HG03469 (cell line): ENCODE results near the gene CHCHD3.
"Not testable (repeated sequence)": the region's sequence is repeated elsewhere in the genome, so short reads cannot be mapped to it uniquely, and the experiment has no call there.

Source experiments
- ATAC-seq: cut with Tn5 transposase; IDR thresholded peaks from one replicate; pipeline ENCODE4 v1.9.1; 2021; ENCODE audit warnings: mild to moderate bottlenecking, moderate library complexity, moderate number of reproducible peaks; ENCODE audit not compliant: unreplicated experiment

The CHCHD3 gene

DNA sequence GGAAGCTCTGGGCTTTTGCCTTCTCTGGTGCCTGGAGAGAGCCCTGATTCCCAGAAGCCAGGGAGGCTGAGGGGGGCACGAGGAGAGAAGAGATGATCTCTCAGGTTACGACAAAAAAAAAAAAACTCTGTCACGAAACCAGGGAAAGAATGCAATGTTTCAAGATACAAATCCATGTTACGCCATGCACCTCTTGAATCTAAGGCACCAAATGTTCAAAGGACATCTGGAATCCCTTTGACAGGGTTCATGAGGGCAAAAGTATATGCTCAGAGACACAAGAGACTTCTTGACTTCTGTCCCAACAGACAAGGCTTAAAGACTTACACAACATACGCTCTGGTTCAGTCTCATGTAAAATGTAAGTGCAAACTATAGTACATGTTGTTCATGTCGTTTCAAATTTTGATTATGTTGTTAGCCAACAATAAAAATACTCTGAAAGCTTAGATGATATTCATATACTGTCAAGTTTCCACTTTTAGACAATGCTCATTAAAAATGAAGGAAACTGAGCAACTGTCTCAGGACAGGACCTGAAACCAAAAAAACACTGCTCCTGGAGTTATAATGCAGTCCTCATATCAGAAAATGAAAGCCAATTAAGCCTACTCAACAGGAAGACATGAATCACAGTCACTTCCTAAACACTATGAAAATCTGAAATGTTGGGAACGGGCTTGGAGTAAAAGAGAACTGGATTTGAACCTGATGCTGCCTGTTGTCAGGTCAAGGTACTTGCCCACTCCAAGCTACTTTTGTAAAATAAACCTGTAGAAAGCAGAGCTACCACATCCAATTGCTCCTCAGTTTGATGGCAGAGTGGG lies 72.3 kb downstream of the CHCHD3 start:
- ATAC-seq, result no peak

GRCh38 chr7:133007961-133008360 lies 73.9 kb downstream of the CHCHD3 start:
- ATAC-seq, result no peak

DNA sequence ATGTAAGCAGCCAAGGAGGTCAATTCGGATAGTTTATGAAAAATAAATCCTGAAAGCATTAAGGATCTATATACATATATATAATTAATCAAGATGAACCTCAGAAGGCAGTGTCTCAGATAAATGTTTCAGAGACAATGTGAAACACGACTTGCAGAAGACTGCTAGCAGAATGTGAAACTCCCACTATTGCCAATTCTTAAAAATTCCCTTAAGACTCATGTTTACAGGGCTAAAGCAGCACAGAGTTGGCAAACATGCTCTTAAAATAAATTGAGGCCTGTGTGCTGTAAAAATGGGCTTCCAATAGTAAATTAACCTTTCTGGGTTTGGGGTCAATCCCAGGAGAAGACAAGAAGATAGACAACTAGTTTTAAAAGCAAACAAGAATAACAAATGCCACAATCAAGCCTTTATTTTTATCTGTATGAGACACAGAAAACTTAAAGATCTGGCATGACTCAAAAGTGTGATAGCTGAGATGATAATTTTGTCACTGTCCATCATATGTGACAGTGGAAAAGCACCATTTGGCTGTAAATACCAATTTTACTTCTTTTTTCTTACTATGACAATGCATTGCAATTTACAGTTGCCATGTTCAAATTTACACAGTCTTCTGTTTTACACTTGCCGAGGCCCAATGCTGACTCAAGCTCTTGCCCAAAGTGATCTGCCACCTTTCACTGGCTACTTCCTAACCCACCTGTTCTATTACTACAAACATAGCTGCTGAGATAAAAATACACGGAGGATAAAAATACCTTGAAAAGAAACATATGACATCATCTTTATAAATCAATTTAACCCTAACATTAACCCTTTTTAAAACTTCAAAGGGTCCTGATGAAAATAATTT lies 78.6 kb downstream of the CHCHD3 start:
- ATAC-seq, result no peak

- ATAC-seq, result no peak
Observed at GRCh38 chr7:133001727-133002126, 80.2 kb downstream of the CHCHD3 start.

DNA sequence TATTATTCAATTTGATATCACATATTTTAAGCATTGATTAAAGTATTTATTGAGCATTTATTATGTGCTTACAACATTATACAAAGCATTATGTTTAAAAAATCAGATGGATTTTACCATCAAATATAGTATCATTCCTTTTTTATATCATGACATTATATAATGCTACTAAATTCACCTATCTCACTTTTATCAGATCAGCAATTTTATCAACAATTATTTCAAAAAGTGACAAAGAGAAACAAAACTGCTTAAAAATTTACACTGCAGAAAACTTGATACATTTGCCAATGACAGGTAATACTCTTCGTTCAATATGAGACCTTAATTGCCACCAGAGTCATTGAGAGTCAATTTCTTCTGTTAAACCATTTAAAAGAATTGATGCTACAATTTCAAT lies 82.0 kb downstream of the CHCHD3 start:
- ATAC-seq, result no peak

- no peak for ATAC-seq
Observed at GRCh38 chr7:132998763-132999162, 83.1 kb downstream of the CHCHD3 start.

DNA sequence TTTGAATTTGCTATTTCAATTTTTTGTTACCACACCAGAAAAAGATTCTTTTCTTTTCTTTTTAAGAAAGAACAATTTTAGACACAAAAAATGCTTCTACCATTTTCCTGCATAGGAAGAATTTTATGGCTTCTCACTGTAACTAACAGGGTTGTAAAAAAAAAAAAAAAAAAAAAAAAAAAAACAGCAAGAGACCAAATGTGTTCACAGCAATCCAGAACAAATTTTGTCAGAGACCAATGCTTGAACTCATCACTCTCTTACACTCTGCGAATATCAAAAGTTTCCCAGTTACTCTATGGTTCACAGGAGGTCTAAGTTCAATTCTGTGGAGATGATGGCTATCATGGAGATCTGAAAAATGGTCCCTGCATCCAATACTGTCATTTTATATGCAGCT lies 84.4 kb downstream of the CHCHD3 start:
- no peak for ATAC-seq

DNA sequence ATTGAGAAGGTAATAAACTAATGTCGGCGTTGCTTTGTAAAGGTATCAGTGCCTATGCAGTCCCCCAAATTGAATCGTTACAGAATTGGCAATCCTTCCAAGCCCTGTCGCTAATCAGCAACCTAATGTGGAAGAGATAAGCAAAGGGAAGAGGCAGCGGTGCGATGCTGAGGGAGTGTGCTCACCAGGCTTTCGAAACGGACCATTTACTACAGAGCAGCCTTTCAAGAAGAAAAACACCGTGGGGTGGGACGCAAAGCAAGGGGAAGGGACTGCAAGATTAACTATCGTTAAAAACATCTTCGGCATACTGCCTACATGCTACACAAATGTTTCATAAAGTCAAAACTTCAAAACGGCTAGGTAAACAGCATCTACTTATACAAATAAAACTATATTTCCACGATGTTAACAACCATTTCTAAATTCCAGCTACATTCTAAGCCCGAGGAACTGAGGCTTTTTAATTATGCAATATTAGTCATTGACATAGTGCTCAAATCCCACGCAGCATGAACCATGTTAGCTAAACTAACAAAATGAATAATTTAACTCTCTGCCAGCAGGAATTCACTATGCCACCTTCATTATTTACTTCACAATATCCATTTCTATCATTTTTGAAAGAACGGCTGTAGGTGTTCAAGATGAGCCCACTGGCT lies 85.2 kb downstream of the CHCHD3 start:
- ATAC-seq, result no peak

DNA sequence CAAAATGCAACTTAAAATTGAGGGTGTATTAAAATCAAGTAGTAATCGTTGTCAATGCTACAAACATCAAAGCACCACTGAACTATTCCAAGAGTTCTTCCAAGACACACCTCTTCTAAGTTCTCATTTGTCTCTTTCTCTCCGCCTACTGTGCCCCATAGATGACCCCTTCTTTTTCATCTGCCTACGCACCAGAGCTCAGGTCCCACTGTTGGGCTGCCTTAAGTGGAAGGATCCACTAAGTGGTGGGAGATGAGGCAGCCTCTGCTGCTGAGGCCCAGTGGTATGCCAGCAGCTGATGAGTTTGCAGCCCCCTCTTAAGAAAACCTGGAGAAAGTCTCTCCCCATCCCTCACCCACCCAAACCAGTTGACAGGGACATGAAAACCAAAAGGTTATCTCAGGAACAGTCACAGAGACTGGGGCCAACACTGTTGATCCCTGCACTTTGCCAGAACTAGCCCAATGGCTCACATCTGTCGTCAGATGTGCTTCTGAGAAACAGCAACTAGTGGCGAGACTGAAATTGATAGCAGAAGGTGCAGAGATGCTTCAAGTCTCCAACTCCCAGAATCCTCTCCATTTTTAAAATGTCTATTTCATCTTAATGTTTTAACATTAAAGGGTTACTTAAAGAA lies 88.4 kb downstream of the CHCHD3 start:
- ATAC-seq, result no peak

DNA sequence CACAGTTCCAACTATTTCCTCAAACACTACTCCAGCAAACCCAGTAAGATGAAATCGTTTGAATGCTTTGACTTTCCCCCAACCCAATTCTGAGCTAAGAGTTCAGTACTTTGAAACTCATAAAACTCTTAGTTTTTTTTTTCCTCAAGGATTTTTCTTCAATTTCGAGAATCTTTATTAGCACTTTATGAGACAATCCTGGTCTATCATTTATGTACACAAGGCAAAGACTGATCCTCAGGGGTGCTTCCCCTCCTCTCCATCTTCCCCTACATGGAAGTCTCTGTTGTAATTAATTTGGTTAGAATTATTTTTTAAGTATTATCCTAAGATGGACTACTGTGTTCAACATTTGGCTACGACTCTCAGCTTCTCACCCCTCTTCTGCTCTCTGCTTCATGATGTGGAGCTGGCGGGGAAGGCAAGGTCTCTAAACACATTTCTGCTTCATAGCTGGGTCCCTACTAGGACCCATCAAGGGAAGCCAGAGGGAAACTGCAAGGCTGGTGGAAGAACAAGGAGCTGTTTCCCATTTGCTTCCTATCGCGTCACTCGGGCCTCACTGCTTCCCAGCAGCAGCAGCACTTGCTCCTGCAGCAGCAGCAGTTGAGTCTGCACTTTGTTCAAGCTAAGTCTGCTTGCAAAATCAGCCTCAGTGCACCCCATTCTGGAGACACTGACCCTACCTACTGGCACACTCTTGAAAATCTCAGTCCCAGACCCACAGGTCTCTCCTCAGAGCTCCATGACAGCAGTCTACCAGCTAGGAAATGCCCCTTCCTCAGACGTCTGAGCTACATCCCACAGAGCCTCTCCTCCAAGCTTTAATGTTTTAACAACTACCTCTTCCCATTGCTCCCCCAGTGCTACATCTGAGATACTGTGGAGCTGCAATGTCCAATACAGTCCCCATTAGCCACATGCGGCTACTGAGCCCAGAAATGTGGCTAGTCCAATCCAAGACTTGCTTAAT lies 90.0 kb downstream of the CHCHD3 start:
- no peak for ATAC-seq

DNA sequence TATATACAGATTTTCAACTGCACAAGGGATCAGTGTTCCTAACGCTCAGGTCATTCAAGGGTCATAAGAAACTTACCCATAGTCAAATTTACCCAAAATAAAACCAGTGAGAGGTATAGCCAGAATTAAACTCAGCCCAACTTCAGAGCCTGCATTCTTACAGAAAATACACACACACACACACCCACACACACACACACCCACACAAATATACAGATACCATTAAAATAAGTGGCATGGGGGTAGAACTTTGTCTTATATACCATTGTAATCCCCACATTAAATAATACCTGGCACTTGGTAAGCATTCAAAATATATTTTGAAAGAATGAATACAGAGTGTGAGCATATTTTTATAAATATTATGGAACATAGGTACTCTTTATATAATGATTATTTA lies 93.8 kb downstream of the CHCHD3 start:
- no peak for ATAC-seq

DNA sequence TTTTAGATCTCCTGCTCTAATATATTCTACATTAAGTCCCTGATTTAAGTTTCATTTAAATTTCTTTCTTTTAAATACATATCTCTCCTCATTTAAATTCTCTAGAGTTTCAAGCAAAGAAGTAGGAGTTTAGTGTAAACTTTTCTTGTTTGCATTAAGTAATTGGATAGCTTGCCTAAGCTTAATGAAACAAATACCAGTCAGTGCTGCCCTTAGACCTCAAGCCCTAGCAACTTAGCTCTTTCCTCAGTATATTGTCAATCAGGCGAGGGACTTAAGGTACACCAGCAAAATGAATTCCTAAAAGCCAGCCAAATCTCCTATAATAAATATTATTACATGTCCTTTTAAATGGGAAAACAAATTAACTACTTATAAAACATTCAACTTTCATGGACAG lies 101.5 kb downstream of the CHCHD3 start:
- ATAC-seq, result no peak

GRCh38 chr7:132979524-132979923 lies 102.4 kb downstream of the CHCHD3 start:
- ATAC-seq, result no peak

DNA sequence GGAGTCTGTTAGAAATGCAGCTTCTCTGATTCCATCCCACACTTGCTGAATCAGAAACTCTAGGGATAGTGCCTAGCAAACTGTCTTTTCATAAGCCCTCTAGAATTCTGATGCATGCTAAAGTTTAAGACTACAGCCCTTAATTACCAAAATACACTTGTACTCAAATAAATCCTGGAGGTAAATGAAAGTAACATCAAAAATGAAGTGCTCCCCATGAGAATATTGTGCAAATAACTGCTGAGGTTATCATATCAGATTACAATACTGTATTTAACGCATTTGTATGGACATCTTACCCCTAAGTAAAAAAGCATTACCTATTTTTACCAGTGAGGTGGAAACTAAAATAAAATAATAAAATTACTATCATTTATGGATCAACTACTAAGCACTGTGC lies 104.7 kb downstream of the CHCHD3 start:
- no peak for ATAC-seq

GRCh38 chr7:132972745-132973144 lies 109.1 kb downstream of the CHCHD3 start:
- no peak for ATAC-seq

DNA sequence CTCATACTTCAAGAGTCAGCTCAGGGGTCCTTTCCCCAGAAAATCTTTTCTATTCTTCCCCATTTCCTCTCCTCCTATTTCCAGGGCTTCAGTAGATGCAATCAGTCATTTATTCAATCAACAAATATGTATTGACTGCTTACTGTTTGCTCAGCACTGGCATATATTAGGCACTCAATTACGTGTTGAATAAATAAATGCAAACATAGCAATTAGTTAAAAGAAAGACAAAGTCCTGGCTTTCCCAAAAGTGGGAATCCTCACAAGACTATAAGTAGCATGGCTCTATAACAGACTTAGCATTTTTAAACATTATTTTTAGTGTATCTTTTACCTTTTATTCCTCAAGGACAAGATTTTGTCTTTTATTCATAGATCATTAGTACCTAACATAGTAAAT lies 111.6 kb downstream of the CHCHD3 start:
- ATAC-seq, result no peak

- ATAC-seq, result no peak
Observed at GRCh38 chr7:132969520-132969919, 112.4 kb downstream of the CHCHD3 start.

DNA sequence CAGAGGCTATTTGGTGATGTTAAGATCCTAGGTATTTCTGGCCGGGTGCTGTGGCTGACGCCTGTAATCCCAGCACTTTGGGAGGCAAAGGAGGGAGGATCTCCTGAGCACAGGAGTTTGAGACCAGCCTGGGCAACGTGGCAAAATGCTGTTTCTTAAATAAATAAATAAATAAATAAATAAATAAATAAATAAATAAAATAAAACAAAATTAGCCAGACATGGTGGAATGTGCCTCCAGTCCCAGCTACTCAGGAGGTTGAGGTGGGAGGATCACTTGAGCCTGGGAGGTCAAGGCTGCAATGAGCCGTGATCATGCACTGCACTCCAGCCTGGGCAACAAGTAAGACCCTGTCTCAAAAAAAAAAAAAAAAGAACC lies 114.4 kb downstream of the CHCHD3 start:
- not testable (repeated sequence) for ATAC-seq

DNA sequence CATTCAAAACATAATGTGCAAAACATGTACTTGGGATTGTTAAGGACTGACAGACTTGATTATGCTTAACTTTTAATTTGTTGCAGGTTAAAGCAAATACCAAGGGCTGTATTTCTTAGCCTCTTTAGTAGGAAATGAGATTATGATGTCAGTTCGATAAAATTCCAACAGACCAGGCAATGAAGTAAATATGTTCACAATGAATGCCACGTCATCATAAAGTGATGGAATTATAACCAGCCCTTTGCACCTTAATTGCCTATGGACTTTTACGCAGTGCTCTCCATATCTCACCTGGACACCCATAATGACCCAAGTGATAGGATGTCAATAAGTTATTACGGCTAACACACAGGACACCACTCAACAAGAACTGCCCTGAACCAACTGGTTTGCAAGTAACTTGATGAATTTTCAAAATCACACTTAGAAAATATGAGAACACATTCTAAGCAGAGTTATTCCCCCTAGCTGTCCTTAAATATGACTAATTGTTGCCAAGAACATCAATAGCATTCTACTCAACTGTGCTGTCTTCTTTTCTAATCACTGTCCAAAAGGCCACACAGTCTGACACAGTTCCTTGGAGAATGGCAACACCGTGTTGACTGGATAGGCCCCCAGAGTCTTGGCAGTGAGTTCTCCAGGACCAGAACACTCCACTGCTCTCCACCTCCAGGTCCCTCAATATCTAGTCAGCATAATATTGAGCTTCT lies 115.0 kb downstream of the CHCHD3 start:
- ATAC-seq, result no peak
